HCT116 (cell line): ENCODE measurements around the gene ACOXL. TPM values are rescaled to one million over a fixed set of nuclear protein-coding genes. Genes with fewer than 3 reads are reported as not detected.

Source experiments
- ATAC-seq: fragments of 200-7000 bp; cut with Tn5 transposase; 2 replicates; pipeline ENCODE4 v1.9.1; 2020; ENCODE audit warnings: mild to moderate bottlenecking, moderate library complexity
- BruUV-seq: library from RNA; stranded (reverse); fragments of 400-500 nt; replicated peaks from 2 replicates; lab custom pipeline; 2021; lab: Mats Ljungman, UMichigan
- CTCF ChIA-PET: fragments of 300-600 bp; sonication (Branson Sonifier 250); formaldehyde crosslinking; loops from one replicate; lab custom pipeline; 2021; ENCODE audit warnings: antibody characterized with exemption; lab: Charles Lee
- POLR2A ChIA-PET: fragments of 300-600, 350-600 bp; sonication (Branson Sonifier 250); formaldehyde crosslinking; loops from one replicate; lab custom pipeline; 2021; ENCODE audit warnings: antibody characterized with exemption; lab: Charles Lee
- RAD21 ChIA-PET, 2 experiments: fragments of 300-600 bp; sonication (Branson Sonifier 250); formaldehyde crosslinking; loops; one replicate each; lab custom pipeline; 2023; ENCODE audit warnings: low total read pairs in 2 of 2; ENCODE audit not compliant: uncharacterized antibody in 2 of 2, unreplicated experiment in 2 of 2, low non-redundant PET in 1 of 2; lab: Charles Lee
- DNase-seq: peaks from one replicate; pipeline ENCODE4 v3.0.0-alpha.2; 2010; ENCODE audit warnings: low read depth, low spot score
- H2AFZ ChIP-seq: fragments of 200-600 bp; shearing (Covaris generic), sonication (generic); 2 replicates; pipeline ENCODE4 v1.6.1; 2017; ENCODE audit warnings: low read depth, mixed run types, mixed read lengths, antibody characterized with exemption, low read length; ENCODE audit not compliant: poor library complexity, severe bottlenecking
- H3K27ac ChIP-seq: 2 replicates; pipeline ENCODE4 v1.5.1; 2012; ENCODE audit warnings: low read depth, low read length
- H3K27me3 ChIP-seq: fragments of 200-600 bp; sonication (generic); 2 replicates; pipeline ENCODE4 v1.6.1; 2016; ENCODE audit warnings: mixed run types, low read length, mixed read lengths; ENCODE audit not compliant: insufficient read depth
- H3K36me3 ChIP-seq, 2 experiments: fragments of 200-500 bp in 1 of 2; fragments of 200-600 bp in 1 of 2; sonication (Bioruptor generic) in 1 of 2; sonication (generic) in 1 of 2; 2 replicates each; pipeline versions ENCODE4 v1.5.1 to v1.6.1; 2014 to 2016; ENCODE audit warnings: low read length in 2 of 2, inconsistent platforms in 1 of 2, mixed read lengths in 1 of 2, mixed run types in 1 of 2; ENCODE audit not compliant: insufficient read depth in 2 of 2, control insufficient read depth in 1 of 2
- H3K4me1 ChIP-seq, 2 experiments: fragments of 200-600 bp in 1 of 2; sonication (generic) in 1 of 2; 2 replicates each; pipeline versions ENCODE4 v1.5.1 to v1.6.1; 2012 to 2017; ENCODE audit warnings: low read length in 2 of 2, inconsistent platforms in 1 of 2, mild to moderate bottlenecking in 1 of 2, mixed read lengths in 1 of 2, mixed run types in 1 of 2, moderate library complexity in 1 of 2; ENCODE audit not compliant: insufficient read depth in 2 of 2, control insufficient read depth in 1 of 2
- H3K4me2 ChIP-seq: fragments of 200-600 bp; sonication (generic); 2 replicates; pipeline ENCODE4 v1.6.1; 2017; ENCODE audit warnings: mixed run types, low read length, mixed read lengths
- H3K4me3 ChIP-seq, 2 experiments: fragments of 200-600 bp in 1 of 2; sonication (generic) in 1 of 2; replicated peaks in 1 of 2; 2 replicates each; pipeline ENCODE4 v1.5.1; 2011 to 2016; ENCODE audit warnings: low read length in 2 of 2, control low read depth in 1 of 2, low read depth in 1 of 2, mild to moderate bottlenecking in 1 of 2, mixed read lengths in 1 of 2, mixed run types in 1 of 2
- H3K79me2 ChIP-seq: fragments of 200-600 bp; sonication (generic); 2 replicates; pipeline ENCODE4 v1.6.1; 2017; ENCODE audit warnings: mild to moderate bottlenecking, mixed run types, low read length, moderate library complexity, mixed read lengths; ENCODE audit not compliant: insufficient read depth
- H3K9ac ChIP-seq: fragments of 200-600 bp; sonication (generic); 2 replicates; pipeline ENCODE4 v1.6.1; 2016; ENCODE audit warnings: low read length, mixed read lengths
- H3K9me2 ChIP-seq: fragments of 200-600 bp; sonication (generic), shearing (Covaris generic); 2 replicates; pipeline ENCODE4 v1.6.1; 2017; ENCODE audit warnings: mixed run types, mild to moderate bottlenecking, moderate library complexity; ENCODE audit not compliant: insufficient read depth
- H3K9me3 ChIP-seq, 2 experiments: fragments of 200-500 bp in 1 of 2; fragments of 200-600 bp in 1 of 2; sonication (Bioruptor generic) in 1 of 2; sonication (generic) in 1 of 2; 2 replicates each; pipeline ENCODE4 v1.6.1; 2014 to 2017; ENCODE audit warnings: low read length in 2 of 2, mixed read lengths in 2 of 2, inconsistent platforms in 1 of 2, low read depth in 1 of 2, mild to moderate bottlenecking in 1 of 2, mixed run types in 1 of 2, moderate library complexity in 1 of 2; ENCODE audit not compliant: control insufficient read depth in 1 of 2, insufficient read depth in 1 of 2
- H4K20me1 ChIP-seq: fragments of 200-600 bp; sonication (generic), shearing (Covaris generic); 2 replicates; pipeline ENCODE4 v1.6.1; 2017; ENCODE audit warnings: mixed run types, mild to moderate bottlenecking, moderate library complexity; ENCODE audit not compliant: insufficient read depth
- ATF3 ChIP-seq: IDR thresholded peaks from 2 replicates; pipeline ENCODE4 v1.6.1; 2012
- POLR2AphosphoS5 ChIP-seq: IDR thresholded peaks from 2 replicates; pipeline ENCODE4 v1.6.1; 2011; ENCODE audit warnings: mild to moderate bottlenecking, low read depth, low read length, moderate library complexity
- YY1 ChIP-seq: IDR thresholded peaks from 2 replicates; pipeline ENCODE4 v1.6.1; 2011; ENCODE audit warnings: low read length, low read depth, moderate library complexity, mild to moderate bottlenecking; ENCODE audit not compliant: insufficient replicate concordance; ENCODE audit errors: extremely low read depth
- intact Hi-C: fragments of 100-400 bp; cut with micrococcal nuclease; formaldehyde crosslinking; loops from 2 replicates; pipeline ENCODE4 v1.10.0; 2022
- total RNA-seq: library from RNA; stranded (reverse); gene quantifications from one replicate; pipeline ENCODE4 v1.2.1, GENCODE V29; 2021; ENCODE audit not compliant: unreplicated experiment
- TF ChIP-seq, protein P1 (sequence below), 3 experiments: fragments of 200-600 bp in 1 of 3; sonication (generic) in 1 of 3; IDR thresholded peaks in 2 of 3; conservative IDR thresholded peaks in 1 of 3; 2 replicates each; pipeline ENCODE4 v1.5.1; 2012 to 2017; ENCODE audit warnings: low read depth in 2 of 3, low read length in 2 of 3, antibody characterized with exemption in 1 of 3, borderline replicate concordance in 1 of 3, control low read depth in 1 of 3, mild to moderate bottlenecking in 1 of 3, mixed read lengths in 1 of 3, mixed run types in 1 of 3, moderate library complexity in 1 of 3; ENCODE audit not compliant: insufficient read depth in 1 of 3

ACOXL gene
- total RNA-seq, 1 experiment from 2014 or later: 5.5 TPM

- peak; percentile 70 for ATAC-seq
- 0 out of 2 replicates have a peak overlapping the region, but pooled peaks have one; percentile 52 for H3K27ac ChIP-seq
- no peaks in the 10 kb centered on the region for H3K9me2 ChIP-seq
- H3K4me2 ChIP-seq: peak overlapping the region; percentile 78
- H3K27me3 ChIP-seq: no peaks in the 10 kb centered on the region
- TF ChIP-seq, protein P1, sequence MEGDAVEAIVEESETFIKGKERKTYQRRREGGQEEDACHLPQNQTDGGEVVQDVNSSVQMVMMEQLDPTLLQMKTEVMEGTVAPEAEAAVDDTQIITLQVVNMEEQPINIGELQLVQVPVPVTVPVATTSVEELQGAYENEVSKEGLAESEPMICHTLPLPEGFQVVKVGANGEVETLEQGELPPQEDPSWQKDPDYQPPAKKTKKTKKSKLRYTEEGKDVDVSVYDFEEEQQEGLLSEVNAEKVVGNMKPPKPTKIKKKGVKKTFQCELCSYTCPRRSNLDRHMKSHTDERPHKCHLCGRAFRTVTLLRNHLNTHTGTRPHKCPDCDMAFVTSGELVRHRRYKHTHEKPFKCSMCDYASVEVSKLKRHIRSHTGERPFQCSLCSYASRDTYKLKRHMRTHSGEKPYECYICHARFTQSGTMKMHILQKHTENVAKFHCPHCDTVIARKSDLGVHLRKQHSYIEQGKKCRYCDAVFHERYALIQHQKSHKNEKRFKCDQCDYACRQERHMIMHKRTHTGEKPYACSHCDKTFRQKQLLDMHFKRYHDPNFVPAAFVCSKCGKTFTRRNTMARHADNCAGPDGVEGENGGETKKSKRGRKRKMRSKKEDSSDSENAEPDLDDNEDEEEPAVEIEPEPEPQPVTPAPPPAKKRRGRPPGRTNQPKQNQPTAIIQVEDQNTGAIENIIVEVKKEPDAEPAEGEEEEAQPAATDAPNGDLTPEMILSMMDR (IDR thresholded peaks at IDR 0.05 in 2 of 3, conservative IDR thresholded peaks at IDR 0.05 in 1 of 3; ENCODE audit: borderline replicate concordance in 1 of 3, insufficient read depth in 1 of 3, low read depth in 2 of 3, low read length in 2 of 3): peak in 2 of 3 experiments; percentile 93 to 96; a peak in 4 of 6 replicates
- peak; percentile 25 for TF ChIP-seq YY1
- TF ChIP-seq ATF3: no peak
- peak; percentile 21; the same call in 1 of the 2 replicates for TF ChIP-seq POLR2AphosphoS5
- H3K4me3 ChIP-seq: peak overlapping the region; percentile 39 to 56
- no TSS peak for BruUV-seq
- no peak overlapping the region for H3K9ac ChIP-seq
- no peaks in the 10 kb centered on the region for H3K9me3 ChIP-seq
- peak; percentile 75 for DNase-seq
- ChIA-PET POLR2A (no interaction called here), RAD21 (interaction anchor here in 1 of 2 experiments (0.7 to 1.3 kb wide), 2 partner anchors 9 to 90 kb away, joined by 3 to 4 read pairs; no protein-coding TSS in a partner anchor), CTCF (interaction anchor here (1.1 to 1.6 kb wide), 6 partner anchors 21 to 583 kb away, joined by 3 to 5 read pairs (median 4); no protein-coding TSS in a partner anchor)
- no peak overlapping the region for H2AFZ ChIP-seq
- peaks cover 28 to 48% of the 10 kb centered on the region in 2 experiments for H3K4me1 ChIP-seq
- intact Hi-C loops: loop anchor here (1.0 to 5.0 kb wide), 4 partner anchors 89 to 582 kb away; partner anchors contain the start of gene BUB1
- H4K20me1 ChIP-seq: no peaks in the 10 kb centered on the region; the same call in 1 of the 2 replicates
- no peaks in the 10 kb centered on the region for H3K36me3 ChIP-seq
- H3K79me2 ChIP-seq: peaks cover 12% of the 10 kb centered on the region
Measured at GRCh38 chr2:111116843-111117597, 384.6 kb downstream of the ACOXL start.
